IMR-90 (cell line): ENCODE results near the gene LRRTM4.

Source experiments
- BHLHE40 ChIP-seq: fragments of 150-350 bp; IDR thresholded peaks from 2 replicates; pipeline ENCODE4 v1.6.1; 2016; ENCODE audit warnings: mild to moderate bottlenecking, low read depth, low read length
- CEBPB ChIP-seq: IDR thresholded peaks from 2 replicates; pipeline ENCODE4 v1.6.1; 2012; ENCODE audit warnings: low read depth, low read length, improper control_type of control experiment
- CHD1 ChIP-seq: IDR thresholded peaks from 2 replicates; pipeline ENCODE4 v1.6.1; 2012; ENCODE audit warnings: low read depth, low read length, improper control_type of control experiment
- MAFK ChIP-seq: IDR thresholded peaks from 2 replicates; pipeline ENCODE4 v1.6.1; 2012; ENCODE audit warnings: low read depth, low read length, improper control_type of control experiment
- POLR2A ChIP-seq: IDR thresholded peaks from 2 replicates; pipeline ENCODE4 v1.6.1; 2012; ENCODE audit warnings: mild to moderate bottlenecking, low read depth, low read length
- RAD21 ChIP-seq: IDR thresholded peaks from 2 replicates; pipeline ENCODE4 v1.6.1; 2012; ENCODE audit warnings: low read length, improper control_type of control experiment
- RCOR1 ChIP-seq: IDR thresholded peaks from 2 replicates; pipeline ENCODE4 v1.6.1; 2012; ENCODE audit warnings: mild to moderate bottlenecking, low read length, improper control_type of control experiment; ENCODE audit not compliant: insufficient replicate concordance
- RFX5 ChIP-seq: IDR thresholded peaks from 2 replicates; pipeline ENCODE4 v1.8.0; 2012; ENCODE audit warnings: low read depth, mild to moderate bottlenecking, low read length, moderate library complexity
- SMC3 ChIP-seq: fragments of 150-350 bp; IDR thresholded peaks from 2 replicates; pipeline ENCODE4 v1.6.1; 2016; ENCODE audit warnings: low read depth, mild to moderate bottlenecking, antibody characterized with exemption, low read length, moderate library complexity
- TF ChIP-seq, protein P1 (sequence below): conservative IDR thresholded peaks from 2 replicates; pipeline ENCODE4 v1.5.1; 2012; ENCODE audit warnings: mild to moderate bottlenecking, low read depth, low read length, improper control_type of control experiment
- TF ChIP-seq, protein P2 (sequence below): fragments of 150-350 bp; IDR thresholded peaks from 2 replicates; pipeline ENCODE4 v1.6.1; 2017; ENCODE audit warnings: mild to moderate bottlenecking, antibody characterized with exemption, low read length, low read depth
- TF ChIP-seq, protein P3 (sequence below): fragments of 150-350 bp; IDR thresholded peaks from 2 replicates; pipeline ENCODE4 v1.6.1; 2016; ENCODE audit warnings: low read depth, mild to moderate bottlenecking, low read length, moderate library complexity, borderline replicate concordance

DNA sequence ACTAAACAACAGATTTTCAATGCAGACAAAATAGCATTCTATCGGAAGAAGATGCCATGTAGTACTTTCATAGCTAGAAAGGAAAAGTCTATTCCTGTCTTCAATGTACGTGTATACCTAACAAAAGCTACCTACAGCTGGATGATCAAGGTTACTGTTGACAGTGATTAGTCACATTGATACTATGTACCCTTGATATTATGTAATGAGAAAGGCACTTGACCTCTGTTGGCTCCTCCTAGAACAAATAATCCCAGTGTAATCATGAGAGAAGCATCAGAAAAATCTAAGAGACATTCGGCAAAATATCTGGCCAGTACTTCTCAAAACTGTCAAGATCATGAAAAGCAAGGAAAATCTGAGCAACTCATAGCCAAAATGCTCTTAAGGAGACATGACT is 44.4 kb upstream of the LRRTM4 start:
- TF ChIP-seq RFX5 (no peak), POLR2A (no peak), RAD21 (no peak), SMC3 (no peak), RCOR1 (no peak), CEBPB (no peak), BHLHE40 (no peak), CHD1 (no peak), MAFK (no peak)
- TF ChIP-seq, protein P1, sequence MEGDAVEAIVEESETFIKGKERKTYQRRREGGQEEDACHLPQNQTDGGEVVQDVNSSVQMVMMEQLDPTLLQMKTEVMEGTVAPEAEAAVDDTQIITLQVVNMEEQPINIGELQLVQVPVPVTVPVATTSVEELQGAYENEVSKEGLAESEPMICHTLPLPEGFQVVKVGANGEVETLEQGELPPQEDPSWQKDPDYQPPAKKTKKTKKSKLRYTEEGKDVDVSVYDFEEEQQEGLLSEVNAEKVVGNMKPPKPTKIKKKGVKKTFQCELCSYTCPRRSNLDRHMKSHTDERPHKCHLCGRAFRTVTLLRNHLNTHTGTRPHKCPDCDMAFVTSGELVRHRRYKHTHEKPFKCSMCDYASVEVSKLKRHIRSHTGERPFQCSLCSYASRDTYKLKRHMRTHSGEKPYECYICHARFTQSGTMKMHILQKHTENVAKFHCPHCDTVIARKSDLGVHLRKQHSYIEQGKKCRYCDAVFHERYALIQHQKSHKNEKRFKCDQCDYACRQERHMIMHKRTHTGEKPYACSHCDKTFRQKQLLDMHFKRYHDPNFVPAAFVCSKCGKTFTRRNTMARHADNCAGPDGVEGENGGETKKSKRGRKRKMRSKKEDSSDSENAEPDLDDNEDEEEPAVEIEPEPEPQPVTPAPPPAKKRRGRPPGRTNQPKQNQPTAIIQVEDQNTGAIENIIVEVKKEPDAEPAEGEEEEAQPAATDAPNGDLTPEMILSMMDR: no peak
- TF ChIP-seq, protein P2, sequence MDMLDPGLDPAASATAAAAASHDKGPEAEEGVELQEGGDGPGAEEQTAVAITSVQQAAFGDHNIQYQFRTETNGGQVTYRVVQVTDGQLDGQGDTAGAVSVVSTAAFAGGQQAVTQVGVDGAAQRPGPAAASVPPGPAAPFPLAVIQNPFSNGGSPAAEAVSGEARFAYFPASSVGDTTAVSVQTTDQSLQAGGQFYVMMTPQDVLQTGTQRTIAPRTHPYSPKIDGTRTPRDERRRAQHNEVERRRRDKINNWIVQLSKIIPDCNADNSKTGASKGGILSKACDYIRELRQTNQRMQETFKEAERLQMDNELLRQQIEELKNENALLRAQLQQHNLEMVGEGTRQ: no peak
- TF ChIP-seq, protein P3, sequence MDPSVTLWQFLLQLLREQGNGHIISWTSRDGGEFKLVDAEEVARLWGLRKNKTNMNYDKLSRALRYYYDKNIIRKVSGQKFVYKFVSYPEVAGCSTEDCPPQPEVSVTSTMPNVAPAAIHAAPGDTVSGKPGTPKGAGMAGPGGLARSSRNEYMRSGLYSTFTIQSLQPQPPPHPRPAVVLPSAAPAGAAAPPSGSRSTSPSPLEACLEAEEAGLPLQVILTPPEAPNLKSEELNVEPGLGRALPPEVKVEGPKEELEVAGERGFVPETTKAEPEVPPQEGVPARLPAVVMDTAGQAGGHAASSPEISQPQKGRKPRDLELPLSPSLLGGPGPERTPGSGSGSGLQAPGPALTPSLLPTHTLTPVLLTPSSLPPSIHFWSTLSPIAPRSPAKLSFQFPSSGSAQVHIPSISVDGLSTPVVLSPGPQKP: no peak
